HCT116 (cell line): ENCODE data around the gene ELF3.
"Not testable (repeated sequence)": the region's sequence is repeated elsewhere in the genome, so short reads cannot be mapped to it uniquely, and the experiment has no call there.

ENCODE experiments used
- CBX3 ChIP-seq: IDR thresholded peaks from 2 replicates; pipeline ENCODE4 v1.6.1; 2012; ENCODE audit warnings: low read depth
- EGR1 ChIP-seq: IDR thresholded peaks from 2 replicates; pipeline ENCODE4 v1.6.1; 2012; ENCODE audit warnings: low read depth
- EZH2 ChIP-seq: fragments of 200-600 bp; sonication (generic); IDR thresholded peaks from 2 replicates; pipeline ENCODE4 v1.6.1; 2017; ENCODE audit warnings: antibody characterized with exemption, mixed run types
- EZH2phosphoT487 ChIP-seq: fragments of 200-600 bp; IDR thresholded peaks from 2 replicates; pipeline ENCODE4 v1.6.1; 2018; ENCODE audit warnings: antibody characterized with exemption, borderline replicate concordance
- JUND ChIP-seq: IDR thresholded peaks from 2 replicates; pipeline ENCODE4 v1.6.1; 2012
- POLR2AphosphoS5 ChIP-seq: IDR thresholded peaks from 2 replicates; pipeline ENCODE4 v1.6.1; 2011; ENCODE audit warnings: mild to moderate bottlenecking, low read depth, low read length, moderate library complexity
- RAD21 ChIP-seq: IDR thresholded peaks from 2 replicates; pipeline ENCODE4 v1.6.1; 2012; ENCODE audit warnings: low read depth, mild to moderate bottlenecking
- SIN3A ChIP-seq: IDR thresholded peaks from 2 replicates; pipeline ENCODE4 v1.6.1; 2012; ENCODE audit warnings: low read depth
- SP1 ChIP-seq: IDR thresholded peaks from 2 replicates; pipeline ENCODE4 v1.6.1; 2012; ENCODE audit warnings: low read depth
- TF ChIP-seq, protein P1 (sequence below), 3 experiments: fragments of 200-600 bp in 1 of 3; sonication (generic) in 1 of 3; IDR thresholded peaks in 2 of 3; conservative IDR thresholded peaks in 1 of 3; 2 replicates each; pipeline ENCODE4 v1.5.1; 2012 to 2017; ENCODE audit warnings: low read depth in 2 of 3, low read length in 2 of 3, antibody characterized with exemption in 1 of 3, borderline replicate concordance in 1 of 3, control low read depth in 1 of 3, mild to moderate bottlenecking in 1 of 3, mixed read lengths in 1 of 3, mixed run types in 1 of 3, moderate library complexity in 1 of 3; ENCODE audit not compliant: insufficient read depth in 1 of 3
- TF ChIP-seq, protein P2 (sequence below): IDR thresholded peaks from 2 replicates; pipeline ENCODE4 v1.6.1; 2011; ENCODE audit warnings: mild to moderate bottlenecking, low read length, moderate library complexity; ENCODE audit not compliant: insufficient replicate concordance; ENCODE audit errors: extremely low read depth
- TF ChIP-seq, protein P3 (sequence below): IDR thresholded peaks from 2 replicates; pipeline ENCODE4 v1.6.1; 2012
- TF ChIP-seq, protein P4 (sequence below): IDR thresholded peaks from 2 replicates; pipeline ENCODE4 v1.6.1; 2012; ENCODE audit warnings: low read depth

DNA sequence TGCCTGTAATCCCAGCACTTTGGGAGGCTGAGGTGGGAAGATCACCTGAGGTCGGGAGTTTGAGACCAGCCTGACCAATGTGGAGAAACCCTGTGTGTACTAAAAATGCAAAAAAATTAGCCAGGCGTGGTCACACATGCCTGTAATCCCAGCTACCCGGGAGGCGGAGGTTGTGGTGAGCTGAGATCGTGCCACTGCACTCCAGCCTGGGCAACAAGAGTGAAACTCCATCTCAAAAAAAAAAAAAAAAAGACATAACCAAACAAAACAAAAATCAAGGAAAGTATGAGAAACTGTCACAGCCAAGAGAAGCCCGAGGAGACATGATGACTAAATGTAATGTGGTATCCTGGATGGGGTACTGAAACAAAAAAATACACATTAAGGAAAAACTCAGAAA, 51.4 kb downstream of the ELF3 start:
- TF ChIP-seq CBX3, EZH2phosphoT487, POLR2AphosphoS5, EZH2, JUND, SIN3A, SP1, RAD21, EGR1: not testable (repeated sequence)
- TF ChIP-seq, protein P1, sequence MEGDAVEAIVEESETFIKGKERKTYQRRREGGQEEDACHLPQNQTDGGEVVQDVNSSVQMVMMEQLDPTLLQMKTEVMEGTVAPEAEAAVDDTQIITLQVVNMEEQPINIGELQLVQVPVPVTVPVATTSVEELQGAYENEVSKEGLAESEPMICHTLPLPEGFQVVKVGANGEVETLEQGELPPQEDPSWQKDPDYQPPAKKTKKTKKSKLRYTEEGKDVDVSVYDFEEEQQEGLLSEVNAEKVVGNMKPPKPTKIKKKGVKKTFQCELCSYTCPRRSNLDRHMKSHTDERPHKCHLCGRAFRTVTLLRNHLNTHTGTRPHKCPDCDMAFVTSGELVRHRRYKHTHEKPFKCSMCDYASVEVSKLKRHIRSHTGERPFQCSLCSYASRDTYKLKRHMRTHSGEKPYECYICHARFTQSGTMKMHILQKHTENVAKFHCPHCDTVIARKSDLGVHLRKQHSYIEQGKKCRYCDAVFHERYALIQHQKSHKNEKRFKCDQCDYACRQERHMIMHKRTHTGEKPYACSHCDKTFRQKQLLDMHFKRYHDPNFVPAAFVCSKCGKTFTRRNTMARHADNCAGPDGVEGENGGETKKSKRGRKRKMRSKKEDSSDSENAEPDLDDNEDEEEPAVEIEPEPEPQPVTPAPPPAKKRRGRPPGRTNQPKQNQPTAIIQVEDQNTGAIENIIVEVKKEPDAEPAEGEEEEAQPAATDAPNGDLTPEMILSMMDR (IDR thresholded peaks at IDR 0.05 in 2 of 3, conservative IDR thresholded peaks at IDR 0.05 in 1 of 3; ENCODE audit: borderline replicate concordance in 1 of 3, insufficient read depth in 1 of 3, low read depth in 2 of 3, low read length in 2 of 3): not testable (repeated sequence)
- TF ChIP-seq, protein P2, sequence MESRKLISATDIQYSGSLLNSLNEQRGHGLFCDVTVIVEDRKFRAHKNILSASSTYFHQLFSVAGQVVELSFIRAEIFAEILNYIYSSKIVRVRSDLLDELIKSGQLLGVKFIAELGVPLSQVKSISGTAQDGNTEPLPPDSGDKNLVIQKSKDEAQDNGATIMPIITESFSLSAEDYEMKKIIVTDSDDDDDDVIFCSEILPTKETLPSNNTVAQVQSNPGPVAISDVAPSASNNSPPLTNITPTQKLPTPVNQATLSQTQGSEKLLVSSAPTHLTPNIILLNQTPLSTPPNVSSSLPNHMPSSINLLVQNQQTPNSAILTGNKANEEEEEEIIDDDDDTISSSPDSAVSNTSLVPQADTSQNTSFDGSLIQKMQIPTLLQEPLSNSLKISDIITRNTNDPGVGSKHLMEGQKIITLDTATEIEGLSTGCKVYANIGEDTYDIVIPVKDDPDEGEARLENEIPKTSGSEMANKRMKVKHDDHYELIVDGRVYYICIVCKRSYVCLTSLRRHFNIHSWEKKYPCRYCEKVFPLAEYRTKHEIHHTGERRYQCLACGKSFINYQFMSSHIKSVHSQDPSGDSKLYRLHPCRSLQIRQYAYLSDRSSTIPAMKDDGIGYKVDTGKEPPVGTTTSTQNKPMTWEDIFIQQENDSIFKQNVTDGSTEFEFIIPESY: not testable (repeated sequence)
- TF ChIP-seq, protein P3, sequence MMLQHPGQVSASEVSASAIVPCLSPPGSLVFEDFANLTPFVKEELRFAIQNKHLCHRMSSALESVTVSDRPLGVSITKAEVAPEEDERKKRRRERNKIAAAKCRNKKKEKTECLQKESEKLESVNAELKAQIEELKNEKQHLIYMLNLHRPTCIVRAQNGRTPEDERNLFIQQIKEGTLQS: not testable (repeated sequence)
- TF ChIP-seq, protein P4, sequence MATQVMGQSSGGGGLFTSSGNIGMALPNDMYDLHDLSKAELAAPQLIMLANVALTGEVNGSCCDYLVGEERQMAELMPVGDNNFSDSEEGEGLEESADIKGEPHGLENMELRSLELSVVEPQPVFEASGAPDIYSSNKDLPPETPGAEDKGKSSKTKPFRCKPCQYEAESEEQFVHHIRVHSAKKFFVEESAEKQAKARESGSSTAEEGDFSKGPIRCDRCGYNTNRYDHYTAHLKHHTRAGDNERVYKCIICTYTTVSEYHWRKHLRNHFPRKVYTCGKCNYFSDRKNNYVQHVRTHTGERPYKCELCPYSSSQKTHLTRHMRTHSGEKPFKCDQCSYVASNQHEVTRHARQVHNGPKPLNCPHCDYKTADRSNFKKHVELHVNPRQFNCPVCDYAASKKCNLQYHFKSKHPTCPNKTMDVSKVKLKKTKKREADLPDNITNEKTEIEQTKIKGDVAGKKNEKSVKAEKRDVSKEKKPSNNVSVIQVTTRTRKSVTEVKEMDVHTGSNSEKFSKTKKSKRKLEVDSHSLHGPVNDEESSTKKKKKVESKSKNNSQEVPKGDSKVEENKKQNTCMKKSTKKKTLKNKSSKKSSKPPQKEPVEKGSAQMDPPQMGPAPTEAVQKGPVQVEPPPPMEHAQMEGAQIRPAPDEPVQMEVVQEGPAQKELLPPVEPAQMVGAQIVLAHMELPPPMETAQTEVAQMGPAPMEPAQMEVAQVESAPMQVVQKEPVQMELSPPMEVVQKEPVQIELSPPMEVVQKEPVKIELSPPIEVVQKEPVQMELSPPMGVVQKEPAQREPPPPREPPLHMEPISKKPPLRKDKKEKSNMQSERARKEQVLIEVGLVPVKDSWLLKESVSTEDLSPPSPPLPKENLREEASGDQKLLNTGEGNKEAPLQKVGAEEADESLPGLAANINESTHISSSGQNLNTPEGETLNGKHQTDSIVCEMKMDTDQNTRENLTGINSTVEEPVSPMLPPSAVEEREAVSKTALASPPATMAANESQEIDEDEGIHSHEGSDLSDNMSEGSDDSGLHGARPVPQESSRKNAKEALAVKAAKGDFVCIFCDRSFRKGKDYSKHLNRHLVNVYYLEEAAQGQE: not testable (repeated sequence)
